CD4-positive, alpha-beta T cell treated with Interleukin-4 for 1 hour (primary cell): Measurements from ENCODE around the gene TMEM128.
"Not testable (repeated sequence)": the region's sequence is repeated elsewhere in the genome, so short reads cannot be mapped to it uniquely, and the experiment has no call there.

ENCODE experiments used
- DNase-seq, 2 donors: peaks; one replicate each; pipeline ENCODE4 v3.0.0-alpha.2; 2020 to 2022

The TMEM128 gene

GRCh38 chr4:4254666-4255065 lies 6.6 kb upstream of the TMEM128 start:
- DNase-seq = no peak

DNA sequence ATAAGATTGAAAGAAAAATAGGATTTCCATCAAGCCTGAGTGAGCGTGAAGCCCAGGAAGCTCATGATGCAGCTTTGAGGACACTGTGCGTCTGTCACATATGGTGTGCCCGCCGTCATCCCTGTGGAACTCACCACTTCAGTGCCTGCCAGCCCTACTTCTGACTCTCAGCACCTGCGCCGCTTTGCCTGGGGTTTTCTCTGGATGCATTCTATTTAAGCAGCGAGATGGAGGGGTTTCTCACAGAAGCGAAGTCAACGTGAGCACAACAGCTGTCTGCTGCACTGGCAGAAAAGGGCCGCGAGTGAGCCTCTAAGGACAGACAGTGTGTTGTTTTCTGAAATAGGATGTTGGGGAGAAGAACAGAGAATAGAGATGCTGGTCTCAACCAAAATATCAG lies 6.2 kb upstream of the TMEM128 start:
- DNase-seq = no peak

GRCh38 chr4:4249866-4250265 lies 1.8 kb upstream of the TMEM128 start:
- DNase-seq = no peak

- not testable (repeated sequence) for DNase-seq
Measured at GRCh38 chr4:4249342-4249741, 1.3 kb upstream of the TMEM128 start.

DNA sequence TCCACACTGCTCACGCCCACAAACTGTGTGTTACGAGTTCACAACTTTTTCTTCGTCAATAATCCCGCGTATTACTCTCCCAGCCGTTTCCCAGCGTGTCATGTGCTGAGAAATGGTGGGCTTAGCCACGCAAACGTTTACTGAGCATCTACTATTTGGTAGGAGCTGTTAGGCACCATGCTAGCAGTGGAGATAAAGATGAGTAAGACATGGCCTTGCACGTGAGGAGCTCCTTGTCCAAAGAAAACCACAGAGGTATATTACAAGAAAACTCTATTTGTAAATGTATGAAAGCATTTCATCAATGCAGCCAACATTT lies 821 bp upstream of the TMEM128 start:
- no peak for DNase-seq

GRCh38 chr4:4247696-4248028 lies 361 bp downstream of the TMEM128 start:
- no peak for DNase-seq

DNA sequence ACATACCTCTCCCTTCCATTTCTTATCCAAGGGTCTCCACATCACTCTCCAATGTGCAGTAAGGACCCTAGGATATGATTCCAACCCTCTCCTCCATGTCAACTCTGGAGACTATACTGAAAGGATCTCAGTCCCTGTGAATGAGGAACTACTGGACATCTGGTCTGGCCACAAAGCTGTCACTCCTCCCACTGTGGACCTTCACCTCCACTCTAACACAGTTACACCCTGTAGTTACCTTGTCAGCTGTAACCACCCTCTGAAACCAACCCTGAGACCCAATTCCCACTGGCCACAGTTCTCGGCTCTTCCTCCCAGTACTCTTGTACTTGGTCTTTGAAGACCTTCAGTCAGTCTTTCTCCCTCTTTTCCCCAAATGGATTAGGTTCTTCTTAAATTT lies 2.9 kb downstream of the TMEM128 start:
- no peak for DNase-seq

GRCh38 chr4:4239551-4239950 lies 8.5 kb downstream of the TMEM128 start:
- not testable (repeated sequence) for DNase-seq

- DNase-seq = no peak
Measured at GRCh38 chr4:4233610-4234009, 14.4 kb downstream of the TMEM128 start.

DNA sequence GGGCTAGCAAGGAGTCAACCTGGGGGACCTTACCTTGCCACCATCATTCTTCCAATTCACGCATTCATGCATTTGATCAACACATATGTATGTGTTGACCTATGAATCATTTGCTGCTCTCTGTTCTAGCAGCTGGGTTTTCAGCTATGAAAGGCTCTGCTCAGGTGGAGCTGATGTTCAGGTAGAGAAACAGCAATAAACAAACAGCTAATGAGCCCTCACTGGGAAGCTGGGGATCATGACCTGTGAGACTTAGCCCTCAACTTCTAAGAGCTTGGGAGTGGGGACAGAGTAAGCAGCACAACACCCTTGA lies 19.7 kb downstream of the TMEM128 start:
- no peak for DNase-seq

DNA sequence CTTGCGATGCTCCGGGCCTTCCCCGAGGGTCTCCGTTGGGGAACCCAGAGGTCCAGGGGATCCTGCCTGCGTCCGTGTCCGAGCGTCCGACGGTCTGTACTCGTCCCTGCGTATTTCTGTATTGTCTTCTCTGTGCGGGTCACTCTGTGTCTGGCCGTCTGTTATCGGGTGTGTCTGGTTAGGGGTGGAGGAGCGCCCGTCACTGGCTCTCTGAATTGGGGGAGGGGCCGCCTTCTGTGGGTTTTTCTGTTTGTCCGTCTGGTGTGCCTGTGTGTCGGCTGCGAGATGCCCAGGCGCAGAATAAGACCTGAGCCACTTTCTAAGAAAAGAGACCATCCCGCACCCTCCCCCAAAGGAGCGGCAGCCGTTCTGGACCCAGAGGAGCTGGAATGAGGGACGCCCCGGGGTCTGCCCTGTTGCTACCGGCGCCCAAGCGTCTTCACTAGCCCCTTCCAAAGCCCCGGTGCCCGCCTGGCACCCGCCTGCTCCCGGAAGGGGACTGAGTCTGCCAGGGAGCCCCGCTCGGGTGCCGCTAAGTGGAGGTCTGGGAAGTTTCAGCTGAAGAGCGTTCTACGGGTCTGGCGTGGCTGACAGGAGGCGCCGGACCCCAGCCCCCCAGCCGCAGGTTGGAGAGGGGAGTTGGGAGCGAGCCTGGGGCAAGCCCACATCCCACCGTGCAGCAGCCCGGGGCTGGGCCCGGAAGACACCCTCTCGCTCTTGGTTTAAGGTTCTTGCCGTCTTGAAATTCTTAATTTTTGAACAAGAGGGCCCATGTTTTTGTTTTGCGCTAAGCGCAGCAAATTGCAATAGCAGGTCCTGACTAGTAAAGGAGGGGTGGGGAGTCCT lies 20.3 kb downstream of the TMEM128 start:
- DNase-seq = no peak

DNA sequence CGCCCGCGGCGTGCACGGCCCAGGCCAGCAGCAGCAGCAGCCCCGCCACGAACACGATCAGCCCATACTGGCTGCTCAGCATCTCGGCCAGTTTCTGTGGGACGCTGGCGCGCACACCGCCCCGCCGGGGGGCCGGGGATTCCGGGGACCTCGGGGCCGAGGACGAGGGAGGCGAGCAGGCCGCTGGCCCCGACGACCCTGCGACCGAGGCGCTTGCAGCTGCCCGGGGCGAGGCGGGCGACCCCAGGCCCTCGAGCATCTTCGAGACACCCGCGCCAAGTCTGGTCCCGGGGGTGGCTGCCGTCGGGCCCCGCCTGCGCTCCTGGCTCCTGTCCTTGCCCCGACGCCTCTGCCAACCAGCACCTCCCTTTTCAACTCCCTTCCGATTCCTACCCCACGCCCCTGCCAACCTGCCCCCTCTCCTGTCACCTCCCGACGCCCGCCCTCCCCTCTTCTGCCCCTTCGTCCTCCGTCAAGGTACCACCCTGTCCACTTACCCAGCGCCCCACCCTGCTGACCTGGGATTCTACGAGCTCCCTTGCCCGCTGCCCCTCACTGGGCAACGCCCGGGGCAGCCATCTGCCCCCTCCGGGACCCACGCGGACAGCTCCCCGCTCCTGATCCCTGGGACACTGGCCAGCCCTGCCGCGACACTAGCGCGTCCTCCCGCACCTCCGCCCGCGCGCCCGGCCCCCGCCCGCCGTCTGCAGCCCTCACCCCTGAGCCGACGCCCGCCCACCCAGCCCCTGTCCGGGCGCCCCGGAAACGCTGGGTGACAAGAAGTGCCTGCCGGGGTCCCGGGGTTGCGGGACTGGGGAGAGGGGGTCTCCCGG lies 21.2 kb downstream of the TMEM128 start, which contains the start of gene OTOP1:
TSS of gene OTOP1 (minus strand) at position 324 of the 833 bp plus-strand sequence. CDS start at position 259, 65 bp downstream.
- DNase-seq = no peak

DNA sequence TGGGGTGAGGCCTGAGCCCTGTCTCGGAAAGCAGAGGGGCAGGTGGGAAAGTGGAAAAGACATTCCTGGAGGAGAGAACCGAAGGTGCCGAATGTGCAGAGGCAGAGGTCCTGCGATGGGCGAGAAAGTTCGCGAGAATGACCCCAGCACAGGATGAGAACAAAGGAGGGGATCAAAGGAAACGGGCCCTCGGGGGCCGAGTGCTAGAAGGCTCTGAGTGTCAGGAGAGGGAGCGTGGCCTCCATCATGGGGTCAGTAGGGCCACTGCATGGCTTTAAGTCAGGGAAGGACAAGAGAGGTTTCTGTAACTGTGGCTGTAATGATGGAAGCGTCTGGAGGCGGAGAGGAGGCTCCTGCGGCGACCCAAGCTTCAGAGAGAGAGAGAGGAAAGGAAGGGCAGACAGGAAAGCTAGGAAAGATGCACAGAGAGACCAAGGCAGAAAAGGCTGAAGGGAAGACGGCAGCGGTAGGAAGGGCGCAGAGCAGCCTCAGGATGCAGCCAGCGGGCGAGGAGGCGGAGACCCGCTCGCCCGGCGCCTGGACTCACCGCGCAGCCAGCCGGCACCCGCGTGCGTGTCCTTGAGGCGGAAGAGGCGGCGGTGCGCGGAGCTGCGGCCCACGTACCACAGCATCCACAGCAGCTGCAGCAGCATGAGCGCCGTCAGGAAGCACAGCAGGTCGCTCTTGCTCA lies 22.0 kb downstream of the TMEM128 start:
- DNase-seq = no peak

- no peak for DNase-seq
Measured at GRCh38 chr4:4217113-4217512, 30.9 kb downstream of the TMEM128 start.

DNA sequence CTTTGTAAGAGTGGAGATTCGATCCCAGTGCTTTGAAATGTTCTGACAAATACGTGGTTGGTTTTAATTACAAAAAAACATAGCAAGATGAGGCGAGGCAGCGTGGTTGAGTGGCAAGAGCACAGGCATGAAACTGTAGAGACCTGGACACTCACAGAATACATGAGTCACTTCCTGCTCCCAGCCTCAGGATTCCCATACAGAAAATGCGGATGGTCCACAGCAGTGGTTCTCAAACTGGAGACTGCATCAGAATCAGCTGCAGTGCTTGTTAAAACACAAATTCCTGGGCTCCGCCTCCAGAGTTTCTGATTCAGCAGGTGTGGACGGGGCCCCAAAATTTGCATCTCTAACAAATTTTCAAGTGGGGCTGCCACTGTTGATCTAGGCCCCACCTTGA lies 31.4 kb downstream of the TMEM128 start:
- DNase-seq = no peak

- DNase-seq = not testable (repeated sequence)
Measured at GRCh38 chr4:4213674-4214073, 34.3 kb downstream of the TMEM128 start.

- no peak for DNase-seq
Measured at GRCh38 chr4:4206204-4206603, 41.8 kb downstream of the TMEM128 start.

GRCh38 chr4:4204401-4204745 lies 43.6 kb downstream of the TMEM128 start:
- DNase-seq = no peak

- no peak for DNase-seq
Measured at GRCh38 chr4:4203688-4204400, 44.2 kb downstream of the TMEM128 start.

- no peak for DNase-seq
Measured at GRCh38 chr4:4202510-4202909, 45.5 kb downstream of the TMEM128 start.

- no peak for DNase-seq
Measured at GRCh38 chr4:4200624-4201023, 47.4 kb downstream of the TMEM128 start.

GRCh38 chr4:4195354-4195753 lies 52.7 kb downstream of the TMEM128 start:
- no peak for DNase-seq

DNA sequence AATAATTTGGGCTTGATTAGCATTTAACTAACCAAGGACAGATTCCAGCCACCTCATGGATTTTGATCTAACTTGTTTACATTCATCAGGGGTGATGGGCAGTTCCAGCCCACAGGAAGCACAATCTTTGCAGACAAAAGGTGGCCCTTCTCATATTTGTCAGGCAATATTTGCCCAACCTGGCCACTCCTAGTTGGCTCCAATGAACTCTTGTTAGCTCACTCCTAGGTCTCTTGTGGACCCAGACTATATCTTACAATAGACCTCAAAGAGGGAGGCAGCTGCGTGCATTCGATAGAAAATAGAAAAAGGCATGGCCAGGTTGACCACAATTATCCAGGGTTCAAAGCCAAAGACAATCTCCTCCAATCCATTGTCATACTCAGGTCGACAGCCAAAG lies 59.5 kb downstream of the TMEM128 start:
- not testable (repeated sequence) for DNase-seq
